NB4 (cell line): ENCODE results near the gene TMEM44.

ENCODE experiments used
- DNase-seq: peaks from one replicate; pipeline ENCODE4 v3.0.0; 2010; ENCODE audit warnings: low read depth
- H3K4me3 ChIP-seq: one replicate; pipeline ENCODE4 v1.5.1; 2011; ENCODE audit warnings: mild to moderate bottlenecking, low read depth, low read length, moderate library complexity
- MYC ChIP-seq: IDR thresholded peaks from 2 replicates; pipeline ENCODE4 v1.6.1; 2011; ENCODE audit warnings: low read depth, low read length
- POLR2A ChIP-seq: IDR thresholded peaks from 2 replicates; pipeline ENCODE4 v1.6.1; 2011; ENCODE audit warnings: mild to moderate bottlenecking; ENCODE audit not compliant: insufficient read length; ENCODE audit errors: extremely low read depth
- TF ChIP-seq, protein P1 (sequence below): IDR thresholded peaks from 2 replicates; pipeline ENCODE4 v1.6.1; 2011; ENCODE audit warnings: low read depth, low read length
- TF ChIP-seq, protein P2 (sequence below): IDR thresholded peaks from one replicate; pipeline ENCODE4 v1.5.1; 2012; ENCODE audit warnings: low read depth, low read length

Gene TMEM44

DNA sequence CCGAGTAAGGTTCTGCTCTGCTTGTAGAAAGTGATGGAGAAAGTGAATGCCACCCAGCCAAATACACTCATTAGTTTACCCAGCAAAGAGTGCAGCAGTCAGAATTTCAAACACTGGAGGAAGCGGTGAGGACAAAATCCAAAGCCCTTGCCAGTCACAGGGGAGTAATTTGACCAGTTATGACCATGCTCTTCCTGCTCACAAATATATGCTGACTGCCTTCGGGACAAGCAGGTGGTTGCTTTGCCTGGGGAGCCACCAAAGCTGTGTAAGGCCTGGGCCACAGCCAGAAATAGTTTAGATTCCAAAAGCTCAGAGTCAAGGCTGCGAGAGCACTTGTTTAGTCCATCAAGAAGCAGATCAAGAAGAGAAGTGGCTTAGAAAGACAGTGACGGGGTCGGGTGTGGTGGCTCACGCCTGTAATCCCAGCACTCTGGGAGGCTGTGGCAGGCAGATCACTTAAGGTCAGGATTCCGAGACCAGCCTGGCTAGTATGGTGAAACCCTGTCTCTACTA, 95.4 kb downstream of the TMEM44 start:
- TF ChIP-seq, protein P1, sequence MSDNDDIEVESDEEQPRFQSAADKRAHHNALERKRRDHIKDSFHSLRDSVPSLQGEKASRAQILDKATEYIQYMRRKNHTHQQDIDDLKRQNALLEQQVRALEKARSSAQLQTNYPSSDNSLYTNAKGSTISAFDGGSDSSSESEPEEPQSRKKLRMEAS = no peak
- no peak for TF ChIP-seq MYC
- TF ChIP-seq, protein P2, sequence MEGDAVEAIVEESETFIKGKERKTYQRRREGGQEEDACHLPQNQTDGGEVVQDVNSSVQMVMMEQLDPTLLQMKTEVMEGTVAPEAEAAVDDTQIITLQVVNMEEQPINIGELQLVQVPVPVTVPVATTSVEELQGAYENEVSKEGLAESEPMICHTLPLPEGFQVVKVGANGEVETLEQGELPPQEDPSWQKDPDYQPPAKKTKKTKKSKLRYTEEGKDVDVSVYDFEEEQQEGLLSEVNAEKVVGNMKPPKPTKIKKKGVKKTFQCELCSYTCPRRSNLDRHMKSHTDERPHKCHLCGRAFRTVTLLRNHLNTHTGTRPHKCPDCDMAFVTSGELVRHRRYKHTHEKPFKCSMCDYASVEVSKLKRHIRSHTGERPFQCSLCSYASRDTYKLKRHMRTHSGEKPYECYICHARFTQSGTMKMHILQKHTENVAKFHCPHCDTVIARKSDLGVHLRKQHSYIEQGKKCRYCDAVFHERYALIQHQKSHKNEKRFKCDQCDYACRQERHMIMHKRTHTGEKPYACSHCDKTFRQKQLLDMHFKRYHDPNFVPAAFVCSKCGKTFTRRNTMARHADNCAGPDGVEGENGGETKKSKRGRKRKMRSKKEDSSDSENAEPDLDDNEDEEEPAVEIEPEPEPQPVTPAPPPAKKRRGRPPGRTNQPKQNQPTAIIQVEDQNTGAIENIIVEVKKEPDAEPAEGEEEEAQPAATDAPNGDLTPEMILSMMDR = no peak
- no peak for TF ChIP-seq POLR2A
- DNase-seq = peak; percentile 18
- H3K4me3 ChIP-seq = no peak overlapping the region
